HG02840 (cell line): ENCODE measurements around the gene DMBX1.

Experiments used
- ATAC-seq: cut with Tn5 transposase; IDR thresholded peaks from one replicate; pipeline ENCODE4 v1.9.1; 2021; ENCODE audit warnings: mild to moderate bottlenecking, moderate library complexity, moderate number of reproducible peaks; ENCODE audit not compliant: unreplicated experiment, low FRiP score

The DMBX1 gene

GRCh38 chr1:46497020-46497419 lies 7.4 kb downstream of the DMBX1 start:
- ATAC-seq: no peak

DNA sequence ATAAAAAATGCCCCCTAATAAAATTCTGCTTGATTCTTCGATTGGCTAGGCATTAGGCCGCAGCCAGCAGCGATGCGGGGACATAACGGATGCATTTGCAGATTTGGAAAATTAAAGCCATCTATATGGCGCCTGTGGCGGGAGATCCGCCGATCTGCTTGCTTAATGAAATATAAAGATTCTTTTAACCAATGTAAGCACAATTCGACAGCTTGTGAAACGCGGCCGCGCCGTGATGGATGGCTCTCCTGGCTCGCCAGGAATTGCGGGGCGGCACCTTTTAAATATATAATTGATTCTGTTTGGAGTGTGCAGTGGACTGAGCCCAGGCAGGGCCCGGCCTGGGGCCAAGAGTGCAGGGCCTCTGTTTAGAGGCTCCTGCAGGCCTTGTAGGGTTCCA lies 8.0 kb downstream of the DMBX1 start:
- ATAC-seq: no peak

- no peak for ATAC-seq
Observed at GRCh38 chr1:46501528-46501927, 11.9 kb downstream of the DMBX1 start.

- no peak for ATAC-seq
Observed at GRCh38 chr1:46503421-46503820, 13.8 kb downstream of the DMBX1 start.

- no peak for ATAC-seq
Observed at GRCh38 chr1:46506470-46507219, 17.0 kb downstream of the DMBX1 start.

GRCh38 chr1:46508757-46509156 lies 19.1 kb downstream of the DMBX1 start:
- ATAC-seq: no peak

DNA sequence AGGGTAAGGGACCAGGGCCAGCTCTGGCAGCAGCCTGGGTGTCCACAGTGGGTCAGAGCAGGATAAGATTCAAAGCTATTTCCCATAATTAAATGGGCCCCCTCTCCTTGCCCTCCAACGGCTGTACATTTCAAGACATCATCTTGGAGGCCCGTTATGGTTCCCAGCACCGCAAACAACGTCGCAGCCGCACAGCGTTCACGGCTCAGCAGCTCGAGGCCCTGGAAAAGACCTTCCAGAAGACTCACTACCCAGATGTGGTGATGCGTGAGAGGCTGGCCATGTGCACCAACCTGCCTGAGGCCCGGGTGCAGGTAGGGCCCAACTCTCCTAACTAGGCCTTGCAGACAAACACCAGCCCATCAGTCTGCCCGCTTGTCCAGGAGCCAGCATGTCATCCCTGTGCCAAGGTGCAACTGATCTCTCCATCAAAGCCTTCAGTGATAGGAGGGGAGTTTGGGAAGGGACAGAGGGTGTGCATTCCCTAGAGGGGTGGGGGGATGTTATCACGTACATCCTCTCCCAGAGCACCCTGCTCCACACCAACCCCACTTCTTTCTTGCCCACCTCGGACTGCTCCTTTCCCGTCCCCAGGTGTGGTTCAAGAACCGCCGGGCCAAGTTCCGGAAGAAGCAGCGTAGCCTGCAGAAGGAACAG lies 20.8 kb downstream of the DMBX1 start:
- ATAC-seq: no peak

DNA sequence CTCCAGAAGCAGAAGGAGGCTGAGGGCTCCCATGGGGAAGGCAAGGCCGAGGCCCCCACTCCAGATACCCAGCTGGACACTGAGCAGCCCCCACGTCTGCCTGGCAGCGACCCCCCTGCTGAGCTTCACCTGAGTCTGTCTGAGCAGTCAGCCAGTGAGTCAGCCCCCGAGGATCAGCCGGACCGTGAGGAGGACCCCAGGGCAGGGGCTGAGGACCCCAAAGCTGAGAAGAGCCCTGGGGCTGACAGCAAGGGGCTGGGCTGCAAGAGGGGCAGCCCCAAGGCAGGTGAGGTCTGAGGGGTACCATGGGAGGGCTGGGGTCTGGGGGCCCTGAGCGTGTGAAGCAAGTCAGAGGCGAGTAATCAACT lies 21.3 kb downstream of the DMBX1 start:
- no peak for ATAC-seq

DNA sequence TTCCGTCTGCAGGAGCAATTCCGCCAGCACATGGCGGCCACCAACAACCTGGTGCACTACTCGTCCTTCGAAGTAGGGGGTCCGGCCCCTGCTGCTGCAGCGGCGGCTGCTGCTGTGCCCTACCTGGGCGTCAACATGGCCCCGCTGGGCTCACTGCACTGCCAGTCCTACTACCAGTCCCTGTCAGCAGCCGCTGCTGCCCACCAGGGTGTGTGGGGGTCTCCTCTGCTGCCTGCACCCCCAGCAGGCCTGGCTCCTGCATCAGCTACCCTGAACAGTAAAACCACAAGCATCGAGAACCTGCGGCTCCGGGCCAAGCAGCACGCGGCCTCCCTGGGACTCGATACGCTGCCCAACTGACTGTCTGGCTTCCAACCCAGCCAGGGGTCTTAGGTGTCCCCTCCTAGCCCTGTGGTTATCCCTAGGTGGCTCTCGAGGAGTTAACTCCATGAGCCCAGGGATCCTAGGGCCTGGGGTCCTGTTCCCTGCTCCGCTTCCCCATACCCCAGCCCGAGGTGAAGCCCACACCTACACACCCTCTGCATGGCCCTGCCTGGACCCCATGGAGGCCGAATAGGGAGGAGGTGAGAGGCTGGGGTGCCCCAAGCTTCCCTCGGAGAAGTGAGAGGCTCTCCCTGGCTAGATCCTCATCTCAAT lies 22.6 kb downstream of the DMBX1 start:
- no peak for ATAC-seq

DNA sequence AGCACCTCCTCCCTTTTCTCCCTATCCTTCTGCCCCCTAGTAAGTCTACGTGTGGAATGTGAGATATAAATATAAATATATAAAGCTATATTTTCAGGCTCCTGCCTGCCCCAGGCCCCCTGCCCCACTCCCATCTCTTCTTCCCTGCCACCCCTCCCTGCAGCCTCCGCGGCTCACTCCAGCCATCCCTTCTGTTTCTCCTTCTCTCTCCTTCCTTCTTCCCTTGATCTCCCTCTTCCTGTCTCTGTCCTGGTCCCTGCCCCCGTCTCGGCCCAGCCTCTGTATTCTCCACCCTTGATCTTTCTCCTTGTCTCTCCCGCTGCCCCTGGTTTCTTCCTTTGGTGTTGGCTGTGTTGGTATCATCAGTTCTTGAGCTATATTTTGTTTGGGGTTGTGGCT lies 23.2 kb downstream of the DMBX1 start:
- ATAC-seq: no peak

DNA sequence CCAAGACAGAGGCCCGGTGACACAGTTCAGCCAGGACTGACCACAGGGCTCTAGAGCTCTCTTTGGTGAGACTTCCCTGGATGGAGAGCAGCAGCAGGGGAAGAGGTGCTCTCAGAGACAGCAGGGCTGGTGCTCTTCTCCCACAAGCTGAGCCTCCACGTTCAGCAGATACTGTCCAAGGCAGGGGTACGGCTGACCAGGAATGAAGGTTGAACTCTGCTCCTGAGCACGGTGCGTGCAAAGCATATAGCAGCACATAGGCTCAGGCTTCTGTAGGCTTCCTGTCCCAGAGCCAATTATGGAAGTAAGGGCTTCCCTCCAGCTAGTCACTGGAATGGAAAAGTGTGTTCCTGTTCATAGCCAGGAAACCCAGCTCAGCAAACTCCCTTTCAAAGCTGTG lies 23.9 kb downstream of the DMBX1 start:
- ATAC-seq: no peak

- no peak for ATAC-seq
Observed at GRCh38 chr1:46515576-46515975, 25.9 kb downstream of the DMBX1 start.

DNA sequence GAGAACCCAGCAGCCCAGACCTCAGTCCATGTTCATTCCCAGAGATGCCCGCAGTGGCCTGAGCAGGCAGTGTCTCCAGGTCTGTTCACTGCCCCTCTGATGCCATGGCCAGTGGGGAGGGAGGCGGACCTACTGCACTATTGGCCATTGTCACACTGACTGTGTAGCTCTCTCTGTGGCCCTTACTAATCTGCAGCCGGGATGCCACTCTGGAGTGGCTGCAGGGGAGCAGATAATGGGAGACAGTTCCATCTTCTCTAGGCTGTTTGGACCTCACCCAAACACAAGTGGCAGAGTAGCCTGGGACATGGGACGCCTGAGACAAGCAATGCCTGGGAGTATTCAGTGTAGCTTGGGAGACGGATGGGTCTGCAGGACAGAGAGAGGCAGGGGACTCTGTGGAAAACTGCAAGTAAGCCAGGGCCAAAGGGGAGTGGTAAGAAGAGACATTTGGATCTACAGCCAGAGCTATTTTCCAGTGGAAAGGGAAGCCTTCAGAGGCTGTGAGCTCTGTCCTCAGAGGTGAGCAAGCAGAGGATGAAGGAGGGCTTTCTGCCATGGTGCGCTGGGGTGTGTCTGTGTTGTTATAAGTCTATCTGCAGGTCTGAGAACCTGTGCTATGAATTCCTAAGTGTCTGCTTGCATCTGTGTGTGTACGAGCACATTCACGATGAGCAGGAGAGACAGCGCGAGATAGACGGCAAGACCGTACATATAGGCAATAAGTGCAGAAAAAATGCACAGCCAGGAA lies 26.7 kb downstream of the DMBX1 start:
- ATAC-seq: no peak

GRCh38 chr1:46517010-46517600 lies 27.5 kb downstream of the DMBX1 start:
- ATAC-seq: no peak

DNA sequence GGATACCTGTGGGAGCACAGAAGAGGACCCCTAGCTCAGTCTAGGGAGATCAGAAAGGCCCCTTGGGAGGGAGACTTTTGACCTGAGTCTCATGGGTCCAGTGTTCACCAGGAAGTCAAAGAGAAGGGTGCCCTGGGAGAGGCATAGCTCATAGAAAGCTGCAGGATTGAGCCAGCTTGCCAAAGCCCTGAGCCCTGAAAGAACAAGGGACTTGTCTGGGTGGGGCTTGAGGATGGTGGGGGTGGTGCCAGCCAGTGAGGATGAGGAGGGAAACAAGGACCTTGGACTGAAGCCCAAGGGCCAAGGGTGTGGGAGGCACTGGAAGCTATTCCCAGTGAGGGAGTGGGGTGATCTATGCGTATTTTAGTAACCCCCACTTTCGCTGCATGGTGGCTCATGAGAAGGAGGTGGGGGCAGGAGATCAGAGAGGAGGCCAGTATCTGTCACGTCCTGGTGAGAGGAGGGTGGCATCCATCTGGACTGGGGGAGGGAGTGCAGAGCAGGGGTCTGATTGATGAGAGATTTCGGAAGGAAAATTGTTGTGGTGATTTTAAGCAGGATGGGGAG lies 28.4 kb downstream of the DMBX1 start:
- ATAC-seq: no peak

GRCh38 chr1:46519209-46519608 lies 29.6 kb downstream of the DMBX1 start:
- ATAC-seq: no peak

- ATAC-seq: no peak
Observed at GRCh38 chr1:46520063-46520911, 30.7 kb downstream of the DMBX1 start.

DNA sequence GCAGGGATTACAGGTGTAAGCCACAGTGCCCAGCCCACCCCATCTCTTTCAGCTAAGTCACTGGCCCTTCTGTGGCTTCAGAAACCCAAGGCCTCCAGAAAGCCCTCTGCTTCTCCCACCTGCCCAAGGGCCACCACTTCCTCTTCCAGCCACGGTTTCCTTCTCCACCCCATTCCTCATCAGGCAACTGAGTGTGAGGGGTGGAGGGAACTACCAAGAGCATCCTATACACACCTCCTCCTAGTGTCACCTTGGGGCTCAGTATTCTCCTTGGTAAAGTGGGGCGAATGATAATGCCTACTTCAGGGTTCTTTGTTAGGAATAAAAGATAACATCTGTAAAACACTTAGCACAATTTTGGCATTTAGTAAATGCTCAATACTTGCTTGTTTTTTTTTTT lies 31.8 kb downstream of the DMBX1 start:
- no peak for ATAC-seq

- no peak for ATAC-seq
Observed at GRCh38 chr1:46522184-46522968, 32.7 kb downstream of the DMBX1 start.
